Activated T-helper 1 cell treated with anti-CD3 and anti-CD28 coated beads, Interleukin-12 subunit alpha, Interleukin-12 subunit beta, Interleukin-2, Interleukin-4 antibody, amounts not matched to agents 30 ng/mL and 10 ng/mL and 1 ng/mL, durations not matched to agents 14 hours and 24 hours and 36 hours (primary cell): Measurements from ENCODE around the gene MPDZ. TPM values are rescaled to one million over a fixed set of nuclear protein-coding genes. Genes with fewer than 3 reads are reported as not detected.

ENCODE experiments used
- DNase-seq: peaks from one replicate; pipeline ENCODE4 v3.0.0; 2021; ENCODE audit warnings: low spot score
- H3K27ac Mint-ChIP-seq: one replicate; pipeline ENCODE4 v1.8.0; 2021; ENCODE audit warnings: mild to moderate bottlenecking, mixed read lengths
- H3K27me3 Mint-ChIP-seq: one replicate; pipeline ENCODE4 v1.8.0; 2022; ENCODE audit warnings: mild to moderate bottlenecking, moderate library complexity, mixed read lengths; ENCODE audit not compliant: insufficient read depth
- H3K36me3 Mint-ChIP-seq: one replicate; pipeline ENCODE4 v1.8.0; 2021; ENCODE audit warnings: low read depth, mixed read lengths
- H3K4me1 Mint-ChIP-seq: one replicate; pipeline ENCODE4 v1.8.0; 2021; ENCODE audit warnings: low read depth, mixed read lengths
- H3K4me3 Mint-ChIP-seq: one replicate; pipeline ENCODE4 v1.8.0; 2021; ENCODE audit warnings: mild to moderate bottlenecking, moderate library complexity, mixed read lengths
- H3K9me3 Mint-ChIP-seq: one replicate; pipeline ENCODE4 v1.8.0; 2021; ENCODE audit warnings: mixed read lengths
- intact Hi-C: fragments of 100-400 bp; cut with micrococcal nuclease; formaldehyde crosslinking; loops from one replicate; pipeline ENCODE4 v1.15.1; 2024
- total RNA-seq: library from RNA; stranded (reverse); gene quantifications from 2 replicates; pipeline ENCODE4 v1.2.3, GENCODE V29; 2022

Gene MPDZ
- total RNA-seq, result not detected in 2 replicates

GRCh38 chr9:13279284-13280141 is at the start of gene MPDZ:
Gene MPDZ, minus strand, starts transcription at chr9:13279692. Its CDS starts 29,377 bp downstream, at chr9:13250315.
- H3K27ac Mint-ChIP-seq, result no peak within 1 kb of the TSS
- no peaks in the 10 kb centered on the region for H3K9me3 Mint-ChIP-seq
- H3K36me3 Mint-ChIP-seq, result no peaks in the 10 kb centered on the region
- DNase-seq, result no peak
- H3K4me1 Mint-ChIP-seq, result no peaks in the 10 kb centered on the region
- H3K4me3 Mint-ChIP-seq, result no peak within 1 kb of the TSS
- H3K27me3 Mint-ChIP-seq, result peaks cover 10% of the 10 kb centered on the region
- intact Hi-C loops, result no loop called here

- Mint-ChIP-seq H3K36me3 (no peaks in the 10 kb centered on the region), H3K9me3 (no peaks in the 10 kb centered on the region), H3K27ac (no peak overlapping the region), H3K27me3 (no peaks in the 10 kb centered on the region), H3K4me3 (no peak overlapping the region), H3K4me1 (no peaks in the 10 kb centered on the region)
- intact Hi-C loops, result no loop called here
- DNase-seq, result no peak
Observed at GRCh38 chr9:13324988-13325387, 45.5 kb upstream of the MPDZ start.

- no peak overlapping the region for H3K4me3 Mint-ChIP-seq
- intact Hi-C loops, result no loop called here
- H3K27ac Mint-ChIP-seq, result no peak overlapping the region
- no peaks in the 10 kb centered on the region for H3K27me3 Mint-ChIP-seq
- H3K36me3 Mint-ChIP-seq, result no peaks in the 10 kb centered on the region
- H3K4me1 Mint-ChIP-seq, result no peaks in the 10 kb centered on the region
- no peak for DNase-seq
- peaks cover 5% of the 10 kb centered on the region for H3K9me3 Mint-ChIP-seq
Observed at GRCh38 chr9:13322828-13323550, 43.5 kb upstream of the MPDZ start.

GRCh38 chr9:13318027-13318426 is 38.5 kb upstream of the MPDZ start:
- Mint-ChIP-seq H3K9me3 (peaks cover 12% of the 10 kb centered on the region), H3K27ac (no peak overlapping the region), H3K27me3 (no peaks in the 10 kb centered on the region), H3K36me3 (no peaks in the 10 kb centered on the region), H3K4me1 (no peaks in the 10 kb centered on the region), H3K4me3 (no peak overlapping the region)
- intact Hi-C loops, result no loop called here
- DNase-seq, result no peak

GRCh38 chr9:13296972-13297371 is 17.5 kb upstream of the MPDZ start:
- peaks cover 8% of the 10 kb centered on the region for H3K9me3 Mint-ChIP-seq
- DNase-seq, result no peak
- intact Hi-C loops, result no loop called here
- H3K27me3 Mint-ChIP-seq, result no peaks in the 10 kb centered on the region
- no peaks in the 10 kb centered on the region for H3K4me1 Mint-ChIP-seq
- no peaks in the 10 kb centered on the region for H3K36me3 Mint-ChIP-seq
- H3K4me3 Mint-ChIP-seq, result no peak overlapping the region
- no peak overlapping the region for H3K27ac Mint-ChIP-seq

GRCh38 chr9:13295556-13295955 is 16.1 kb upstream of the MPDZ start:
- H3K36me3 Mint-ChIP-seq, result no peaks in the 10 kb centered on the region
- no peak for DNase-seq
- H3K9me3 Mint-ChIP-seq, result peaks cover 8% of the 10 kb centered on the region
- no peaks in the 10 kb centered on the region for H3K4me1 Mint-ChIP-seq
- no peak overlapping the region for H3K27ac Mint-ChIP-seq
- no peaks in the 10 kb centered on the region for H3K27me3 Mint-ChIP-seq
- H3K4me3 Mint-ChIP-seq, result no peak overlapping the region
- intact Hi-C loops, result no loop called here

GRCh38 chr9:13292782-13293181 is 13.3 kb upstream of the MPDZ start:
- Mint-ChIP-seq H3K4me3 (no peak overlapping the region), H3K36me3 (no peaks in the 10 kb centered on the region), H3K9me3 (peaks cover 8% of the 10 kb centered on the region), H3K27ac (no peak overlapping the region), H3K4me1 (no peaks in the 10 kb centered on the region), H3K27me3 (no peaks in the 10 kb centered on the region)
- no peak for DNase-seq
- intact Hi-C loops, result no loop called here

GRCh38 chr9:13292158-13292557 is 12.7 kb upstream of the MPDZ start:
- Mint-ChIP-seq H3K27ac (no peak overlapping the region), H3K4me3 (no peak overlapping the region), H3K4me1 (no peaks in the 10 kb centered on the region), H3K36me3 (no peaks in the 10 kb centered on the region), H3K27me3 (no peaks in the 10 kb centered on the region), H3K9me3 (peaks cover 8% of the 10 kb centered on the region)
- no peak for DNase-seq
- intact Hi-C loops, result no loop called here

- intact Hi-C loops, result no loop called here
- no peak for DNase-seq
- Mint-ChIP-seq H3K9me3 (peaks cover 8% of the 10 kb centered on the region), H3K27ac (no peak overlapping the region), H3K27me3 (no peaks in the 10 kb centered on the region), H3K4me1 (no peaks in the 10 kb centered on the region), H3K36me3 (no peaks in the 10 kb centered on the region), H3K4me3 (no peak overlapping the region)
Observed at GRCh38 chr9:13291718-13292117, 12.2 kb upstream of the MPDZ start.

GRCh38 chr9:13284011-13284410 is 4.5 kb upstream of the MPDZ start:
- no peak overlapping the region for H3K27ac Mint-ChIP-seq
- no peaks in the 10 kb centered on the region for H3K36me3 Mint-ChIP-seq

GRCh38 chr9:13282998-13283397 is 3.5 kb upstream of the MPDZ start:
- no peaks in the 10 kb centered on the region for H3K4me1 Mint-ChIP-seq
- no peak overlapping the region for H3K27ac Mint-ChIP-seq
- no peaks in the 10 kb centered on the region for H3K36me3 Mint-ChIP-seq
- no peak overlapping the region for H3K4me3 Mint-ChIP-seq
- intact Hi-C loops, result no loop called here
- no peaks in the 10 kb centered on the region for H3K9me3 Mint-ChIP-seq
- H3K27me3 Mint-ChIP-seq, result peaks cover 6% of the 10 kb centered on the region
- DNase-seq, result no peak

More at GRCh38 chr9:13284011-13284410, 4.5 kb upstream of the MPDZ start:
- H3K4me3 Mint-ChIP-seq, result no peak overlapping the region
- intact Hi-C loops, result no loop called here
- no peak for DNase-seq
- no peaks in the 10 kb centered on the region for H3K4me1 Mint-ChIP-seq
- peaks cover 4% of the 10 kb centered on the region for H3K27me3 Mint-ChIP-seq
- no peaks in the 10 kb centered on the region for H3K9me3 Mint-ChIP-seq

GRCh38 chr9:13281356-13282016 is 2.0 kb upstream of the MPDZ start:
- H3K27me3 Mint-ChIP-seq, result peaks cover 10% of the 10 kb centered on the region
- H3K4me3 Mint-ChIP-seq, result no peak overlapping the region
- H3K9me3 Mint-ChIP-seq, result no peaks in the 10 kb centered on the region
- DNase-seq, result no peak
- no peak overlapping the region for H3K27ac Mint-ChIP-seq
- no peaks in the 10 kb centered on the region for H3K36me3 Mint-ChIP-seq
- H3K4me1 Mint-ChIP-seq, result no peaks in the 10 kb centered on the region
- intact Hi-C loops, result no loop called here
